Stimulated activated CD8-positive, alpha-beta memory T cell treated with anti-CD3 and anti-CD28 coated beads, Interleukin-4, amount 100 ng/mL, for 48 hours (primary cell): ENCODE measurements around the gene MTRFR.
A peak's percentile ranks its signal among the peaks of the same experiment; 100 is the strongest.

ENCODE experiments used
- DNase-seq: peaks from one replicate; pipeline ENCODE4 v3.0.0-alpha.2; 2020

MTRFR gene

DNA sequence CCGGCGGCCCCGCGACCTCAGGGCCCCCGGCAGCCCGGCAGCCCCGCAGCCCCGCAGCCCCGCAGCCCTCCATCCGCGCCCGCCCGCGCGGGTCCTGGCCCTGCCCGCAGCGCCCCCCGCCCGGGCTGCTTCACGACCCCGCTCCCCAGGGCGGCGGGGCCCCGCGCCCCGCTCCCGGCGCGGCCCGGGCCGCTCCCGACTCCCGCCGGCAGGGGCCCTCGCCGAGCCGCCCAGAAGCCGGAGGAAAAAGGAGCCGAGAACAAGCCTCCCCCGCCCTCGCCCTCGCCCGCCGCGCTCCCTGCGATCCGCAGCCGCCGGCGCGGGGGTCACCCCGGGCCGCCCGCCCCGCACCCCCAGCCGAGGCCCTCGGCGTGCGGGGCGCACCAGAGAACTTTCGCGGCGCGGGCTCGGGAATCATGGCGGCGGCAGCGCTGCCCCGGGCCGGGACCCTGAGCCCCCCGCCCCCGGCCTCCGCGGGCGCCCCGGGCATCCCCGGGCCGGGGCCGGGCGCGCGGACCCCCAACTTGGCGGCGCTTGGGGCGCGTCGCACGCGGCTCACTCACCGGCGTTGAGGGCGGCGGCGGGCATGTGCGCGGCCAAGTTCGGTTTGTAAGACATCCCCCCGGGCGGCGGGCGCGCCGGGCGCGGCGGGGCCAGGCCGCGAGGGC is 37.9 kb downstream of the MTRFR start:
- DNase-seq: peak; percentile 84

DNA sequence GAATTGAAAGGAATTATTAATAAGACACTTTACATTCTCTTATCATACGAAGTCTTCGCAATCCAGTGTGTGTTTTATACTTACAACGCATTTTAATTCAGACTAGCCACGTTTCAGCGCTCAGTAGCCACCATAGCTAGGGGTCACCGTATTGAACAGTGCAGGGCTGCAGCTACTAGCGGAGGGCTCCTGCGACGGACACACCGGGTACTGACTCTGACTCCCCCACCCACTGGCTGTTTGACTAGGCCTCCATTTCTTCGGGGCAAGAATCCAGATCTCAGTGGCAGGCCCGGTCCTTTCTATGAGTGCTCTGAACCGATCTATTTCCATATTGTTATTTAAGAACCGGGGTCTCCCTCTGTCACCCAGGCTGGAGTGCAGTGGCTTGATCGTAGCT is 39.9 kb downstream of the MTRFR start:
- DNase-seq: no peak

DNA sequence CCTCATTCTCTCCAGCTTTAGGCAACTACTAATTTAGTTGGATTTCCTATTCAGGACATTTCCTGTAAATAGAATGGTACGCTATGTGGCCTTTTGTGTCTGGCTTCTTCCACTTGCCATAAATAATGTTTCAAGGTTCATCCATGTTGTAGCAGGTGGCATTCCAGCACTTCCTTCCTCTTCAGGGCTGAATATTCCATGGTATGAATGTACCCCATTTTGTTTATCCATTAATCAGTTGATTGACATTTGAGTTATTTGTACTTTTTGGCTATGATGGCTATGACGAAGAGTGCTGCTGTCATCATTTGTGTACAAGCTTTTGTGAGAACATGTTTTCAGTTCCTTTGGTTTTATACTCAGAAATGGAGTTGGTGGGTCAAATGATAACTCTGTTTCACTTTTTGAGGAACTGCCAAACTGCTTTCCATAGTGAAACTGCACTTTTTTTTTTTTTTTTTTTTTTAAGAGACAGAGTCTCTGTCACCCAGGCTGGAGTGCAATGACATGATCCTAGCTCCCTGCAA is 44.9 kb downstream of the MTRFR start:
- DNase-seq: no peak

- DNase-seq: no peak
These were observed 47.7 kb downstream of the MTRFR start for GRCh38 chr12:123280971-123281370.

DNA sequence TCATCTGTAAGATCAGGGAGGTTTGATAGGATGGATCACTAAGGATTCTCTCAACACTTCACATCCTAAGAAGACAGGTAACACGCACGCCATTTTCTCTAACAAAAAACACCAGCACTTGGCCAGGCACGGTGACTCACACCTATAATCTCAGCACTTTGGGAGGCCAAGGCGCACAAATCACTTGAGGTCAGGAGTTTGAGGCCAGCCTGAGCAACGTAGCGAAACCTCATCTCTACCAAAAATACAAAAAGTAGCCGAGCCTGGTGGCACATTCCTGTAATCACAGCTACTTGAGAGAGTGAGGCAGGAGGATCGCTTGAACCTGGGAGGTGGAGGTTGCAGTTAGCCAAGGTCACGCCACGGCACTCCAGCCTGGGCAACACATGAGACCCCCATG is 48.9 kb downstream of the MTRFR start:
- DNase-seq: no peak

DNA sequence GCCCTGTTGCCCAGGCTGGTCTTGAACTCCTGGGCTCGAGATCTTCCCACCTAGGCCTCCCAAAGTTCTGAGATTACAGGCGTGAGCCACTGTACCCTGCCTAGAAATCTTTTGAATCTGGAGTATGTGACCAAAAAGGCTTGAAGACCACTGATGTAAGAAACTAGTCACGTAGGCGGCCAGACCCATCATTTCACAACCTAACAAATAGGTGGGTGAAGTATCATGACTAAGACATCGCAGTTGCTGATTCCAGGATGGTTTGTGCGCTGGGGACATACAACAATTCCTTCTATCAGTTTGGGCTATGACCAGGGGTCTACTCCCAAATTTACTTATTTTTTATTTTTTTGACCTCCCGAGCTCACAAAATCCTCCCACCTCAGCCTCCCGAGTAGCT is 50.2 kb downstream of the MTRFR start:
- DNase-seq: no peak

DNA sequence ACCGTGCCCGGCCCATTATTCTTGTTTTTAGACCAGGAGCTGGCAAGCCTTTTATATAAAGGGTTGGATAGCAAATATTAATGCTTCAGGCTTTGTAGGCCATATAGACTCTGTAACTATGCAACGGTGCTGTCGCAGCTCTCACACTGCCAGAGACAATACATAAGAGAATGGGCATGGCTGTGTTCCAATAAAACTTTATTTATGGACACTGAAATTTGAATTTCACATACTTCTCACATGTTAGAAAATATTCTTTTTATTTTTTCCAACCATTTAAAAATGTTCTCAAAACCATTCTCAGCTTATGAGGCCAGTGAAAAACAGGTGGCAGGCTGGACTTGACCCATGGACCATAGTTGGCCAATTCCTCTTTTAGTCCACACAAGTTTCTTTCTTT is 51.4 kb downstream of the MTRFR start:
- DNase-seq: no peak

GRCh38 chr12:123286652-123287373 is 53.6 kb downstream of the MTRFR start:
- DNase-seq: no peak

- no peak for DNase-seq
These were observed 55.6 kb downstream of the MTRFR start for GRCh38 chr12:123288751-123289346.

- no peak for DNase-seq
These were observed 56.7 kb downstream of the MTRFR start for GRCh38 chr12:123289911-123290310.

- no peak for DNase-seq
These were observed 60.0 kb downstream of the MTRFR start for GRCh38 chr12:123293178-123293760.

DNA sequence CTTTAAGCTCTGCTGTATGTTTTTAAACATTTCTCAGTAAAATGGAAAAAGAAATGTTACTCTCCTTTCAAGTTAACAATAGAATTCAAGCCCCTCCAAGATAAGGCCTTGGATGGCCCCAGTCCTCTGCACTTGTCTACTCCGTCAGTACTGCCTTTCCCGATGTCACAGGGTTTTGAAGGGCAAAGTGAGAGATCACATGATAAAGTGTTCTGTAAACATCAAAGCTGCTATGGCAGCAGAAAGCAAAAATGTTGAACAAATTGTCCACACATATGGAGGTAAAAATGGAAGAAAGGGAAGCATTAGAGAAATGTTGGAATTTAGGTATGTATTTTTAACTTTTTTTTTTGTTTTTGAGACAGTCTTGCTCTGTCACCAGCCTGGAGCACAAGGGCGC is 71.9 kb downstream of the MTRFR start:
- DNase-seq: no peak

DNA sequence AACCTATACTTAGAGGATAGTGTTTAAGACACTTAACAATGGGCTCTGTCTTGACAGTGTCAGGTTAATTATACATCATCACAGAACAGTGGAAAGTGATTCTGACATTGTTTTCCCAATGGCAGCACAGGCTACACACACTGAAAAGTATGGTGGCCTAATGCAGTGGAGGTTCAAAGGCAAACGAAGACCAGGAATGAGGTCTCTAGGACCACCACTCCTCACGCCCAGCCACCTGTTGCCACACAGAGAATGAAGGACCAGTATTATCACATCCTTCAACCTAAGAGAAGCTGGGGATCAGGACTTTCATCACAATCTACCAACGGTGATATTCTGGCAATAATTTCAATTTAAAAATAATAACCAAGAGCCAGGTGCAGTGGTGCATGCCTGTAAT is 73.0 kb downstream of the MTRFR start:
- no peak for DNase-seq
